D721Med (cell line): ENCODE measurements around the gene CERS3.

Source experiments
- DNase-seq: peaks from one replicate; pipeline ENCODE4 v3.0.0; 2011; ENCODE audit warnings: low spot score; ENCODE audit not compliant: insufficient read length
- FAIRE-seq: peaks from 2 replicates; lab custom pipeline; 2011; peaks lifted over from hg19 to GRCh38; lab: Jason Lieb, UNC
- TF ChIP-seq, protein P1 (sequence below): IDR thresholded peaks from 2 replicates; pipeline ENCODE4 v1.5.1; 2012; ENCODE audit warnings: mild to moderate bottlenecking, control low read depth; ENCODE audit not compliant: insufficient read depth; ENCODE audit errors: missing control alignments

The CERS3 gene

DNA sequence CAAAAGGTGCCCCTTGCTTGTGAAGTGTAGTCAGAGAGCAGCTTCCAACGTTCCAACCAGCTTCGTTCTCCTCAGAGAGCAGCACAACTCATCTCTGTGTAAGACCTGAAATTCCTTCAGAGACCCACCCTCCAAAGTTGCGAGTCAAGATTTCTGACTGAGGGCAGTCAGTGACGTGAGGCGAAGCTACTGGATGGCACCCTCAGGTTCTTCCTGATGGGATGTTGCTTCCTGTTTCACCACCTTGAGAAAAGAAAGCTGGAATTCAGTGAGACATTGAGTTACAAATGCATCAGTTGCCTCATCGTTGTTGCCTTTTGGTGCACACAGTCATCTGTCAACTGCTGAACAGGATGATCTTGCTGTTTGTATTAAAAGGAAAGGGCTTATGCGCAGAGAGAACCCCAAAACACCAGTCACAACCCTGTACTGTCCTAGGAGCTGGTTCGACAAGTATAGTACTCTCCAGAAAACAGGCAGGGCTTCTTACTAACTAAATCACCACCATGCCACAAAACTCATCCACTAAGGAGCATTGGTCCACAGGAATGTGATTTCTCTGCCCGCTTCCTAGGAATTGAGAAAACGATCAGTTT lies at the start of gene CERS3:
Gene CERS3, minus strand, starts transcription at position 118 of the 596 bp plus-strand sequence. CDS start 27,101 bp downstream, outside the sequence.
- TF ChIP-seq, protein P1, sequence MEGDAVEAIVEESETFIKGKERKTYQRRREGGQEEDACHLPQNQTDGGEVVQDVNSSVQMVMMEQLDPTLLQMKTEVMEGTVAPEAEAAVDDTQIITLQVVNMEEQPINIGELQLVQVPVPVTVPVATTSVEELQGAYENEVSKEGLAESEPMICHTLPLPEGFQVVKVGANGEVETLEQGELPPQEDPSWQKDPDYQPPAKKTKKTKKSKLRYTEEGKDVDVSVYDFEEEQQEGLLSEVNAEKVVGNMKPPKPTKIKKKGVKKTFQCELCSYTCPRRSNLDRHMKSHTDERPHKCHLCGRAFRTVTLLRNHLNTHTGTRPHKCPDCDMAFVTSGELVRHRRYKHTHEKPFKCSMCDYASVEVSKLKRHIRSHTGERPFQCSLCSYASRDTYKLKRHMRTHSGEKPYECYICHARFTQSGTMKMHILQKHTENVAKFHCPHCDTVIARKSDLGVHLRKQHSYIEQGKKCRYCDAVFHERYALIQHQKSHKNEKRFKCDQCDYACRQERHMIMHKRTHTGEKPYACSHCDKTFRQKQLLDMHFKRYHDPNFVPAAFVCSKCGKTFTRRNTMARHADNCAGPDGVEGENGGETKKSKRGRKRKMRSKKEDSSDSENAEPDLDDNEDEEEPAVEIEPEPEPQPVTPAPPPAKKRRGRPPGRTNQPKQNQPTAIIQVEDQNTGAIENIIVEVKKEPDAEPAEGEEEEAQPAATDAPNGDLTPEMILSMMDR = no peak
- DNase-seq (no peak), FAIRE-seq (no peak)

DNA sequence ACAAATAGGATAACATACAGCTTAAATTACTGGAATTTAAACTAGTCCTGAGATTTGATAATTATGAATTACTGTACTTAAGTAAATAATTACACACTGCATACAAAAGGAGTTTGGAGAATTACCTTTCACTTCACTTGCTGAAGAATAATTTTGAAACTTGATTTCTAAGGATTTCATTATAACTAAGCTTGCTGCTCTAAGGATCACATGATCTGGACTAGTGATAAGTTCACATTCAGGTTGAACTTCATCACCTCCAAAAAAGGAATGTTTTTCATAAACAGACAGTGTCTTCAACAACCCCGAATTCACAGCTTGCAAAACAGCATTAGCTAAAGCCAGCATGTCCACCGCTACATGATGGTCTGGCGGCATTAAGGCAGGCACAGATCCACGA lies 44.8 kb upstream of the CERS3 start:
- TF ChIP-seq, protein P1 = no peak
- FAIRE-seq = no peak
- no peak for DNase-seq

DNA sequence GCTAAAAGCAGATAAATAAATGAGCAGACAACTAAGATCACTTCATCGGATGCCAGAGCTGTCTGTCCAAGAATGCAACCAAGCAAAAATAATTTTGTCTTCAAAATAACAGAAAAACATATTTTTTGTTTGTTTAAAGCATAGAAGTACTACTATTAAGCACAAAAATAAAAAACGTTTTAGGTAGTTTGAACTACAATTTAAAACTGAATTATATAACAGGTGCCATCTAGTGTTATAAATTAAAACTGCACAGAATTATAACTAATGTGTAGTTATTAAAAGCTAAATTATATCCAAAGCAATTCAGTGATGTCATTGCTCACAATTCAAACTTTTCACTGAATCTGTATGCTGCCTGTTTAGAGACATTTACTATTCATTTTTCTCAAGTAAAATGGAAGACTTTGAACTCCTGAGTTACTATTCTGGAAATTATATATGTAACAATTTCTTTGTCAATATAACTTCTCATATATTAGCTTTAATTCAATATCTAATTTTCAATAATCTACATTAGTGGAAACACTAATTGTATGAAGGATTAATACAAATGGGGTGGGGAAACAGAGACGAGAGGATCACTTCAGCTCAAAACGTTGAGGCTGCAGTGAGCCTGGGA lies 43.7 kb upstream of the CERS3 start:
- DNase-seq = no peak
- no peak for FAIRE-seq
- TF ChIP-seq, protein P1 = peak; percentile 38

DNA sequence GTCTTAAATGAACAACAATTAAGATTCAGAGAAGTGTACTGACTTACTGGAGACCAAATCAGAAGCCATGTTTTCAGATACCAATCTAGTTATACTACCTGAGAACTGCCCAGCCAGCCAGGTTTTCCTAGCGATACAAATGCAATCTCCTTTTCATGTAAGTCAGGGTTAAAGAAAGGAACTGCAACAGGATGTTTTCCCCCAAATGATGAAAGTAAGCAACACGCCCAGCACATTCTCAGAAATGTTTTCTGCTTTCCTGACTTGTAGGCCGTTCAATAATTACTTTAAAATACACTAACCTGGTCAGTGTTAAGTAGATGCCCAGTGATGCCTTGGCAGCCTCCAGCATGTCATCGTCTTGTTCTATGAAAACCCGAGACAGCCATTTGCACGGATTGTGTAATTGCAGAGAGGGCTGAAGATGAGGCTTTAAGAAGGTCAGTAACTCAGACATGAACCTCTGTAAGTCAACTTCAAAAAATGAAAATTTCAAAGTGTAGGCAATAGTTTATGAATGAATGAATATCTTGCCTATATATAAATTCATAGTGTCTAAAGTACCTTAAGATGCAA lies 42.9 kb upstream of the CERS3 start:
- no peak for FAIRE-seq
- no peak for DNase-seq
- TF ChIP-seq, protein P1 = no peak

DNA sequence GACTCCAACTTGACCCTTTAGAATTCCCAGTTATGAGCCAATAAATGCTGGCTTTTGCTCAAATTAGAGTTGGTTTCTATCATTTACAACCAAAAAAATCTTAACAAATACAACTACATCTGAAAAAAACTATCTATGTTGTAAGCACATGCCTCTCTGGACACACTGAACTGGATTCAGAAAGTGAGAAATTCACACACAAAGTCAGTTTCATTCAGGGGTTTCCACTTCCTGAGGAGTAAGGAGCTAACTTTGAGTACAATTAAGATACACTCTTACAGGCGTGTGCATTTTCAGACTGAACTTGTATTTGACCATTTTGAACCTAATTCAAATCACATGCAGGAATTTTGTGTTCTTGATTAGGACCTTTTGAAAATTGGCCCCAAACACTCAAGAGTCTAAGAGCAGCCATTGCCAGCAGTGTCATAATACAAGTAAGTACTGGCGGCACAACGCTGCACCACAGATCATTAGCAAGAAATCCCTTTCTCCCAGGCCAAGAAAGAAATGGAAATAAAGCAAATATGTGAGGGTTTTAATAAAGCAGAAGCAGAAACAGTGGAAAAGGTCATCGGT lies 42.1 kb upstream of the CERS3 start:
- TF ChIP-seq, protein P1 = no peak
- no peak for FAIRE-seq
- no peak for DNase-seq

DNA sequence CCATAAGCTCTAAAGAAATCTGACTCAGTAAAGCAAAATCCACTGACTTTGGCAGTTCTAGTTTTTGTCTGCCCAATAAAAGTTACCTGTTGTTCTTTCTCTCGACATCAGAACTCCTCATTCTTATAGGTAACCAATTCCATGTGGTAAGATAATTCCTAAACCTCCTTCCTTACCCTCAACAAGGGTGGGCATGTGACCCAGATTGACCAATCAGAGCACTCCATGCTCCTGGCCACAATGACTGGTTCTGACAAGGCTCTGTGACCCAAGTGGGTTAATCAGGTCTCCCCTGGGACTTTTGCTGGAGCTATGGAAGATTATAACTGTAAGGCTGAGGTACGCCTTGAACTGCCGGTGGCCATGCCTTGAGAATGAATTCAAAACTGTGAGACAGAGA lies 41.5 kb upstream of the CERS3 start:
- FAIRE-seq (no peak), DNase-seq (no peak)
- TF ChIP-seq, protein P1 = no peak
